GM19438 (cell line): ENCODE data around the gene ITPA.

Source experiments
- ATAC-seq: cut with Tn5 transposase; IDR thresholded peaks from one replicate; pipeline ENCODE4 v1.9.1; 2021; ENCODE audit warnings: low read depth; ENCODE audit not compliant: unreplicated experiment

ITPA gene

GRCh38 chr20:3226093-3226492 is 16.8 kb downstream of the ITPA start:
- ATAC-seq: no peak

- no peak for ATAC-seq
Measured at GRCh38 chr20:3226864-3227263, 17.6 kb downstream of the ITPA start.

- ATAC-seq: no peak
Measured at GRCh38 chr20:3227506-3227905, 18.2 kb downstream of the ITPA start.

DNA sequence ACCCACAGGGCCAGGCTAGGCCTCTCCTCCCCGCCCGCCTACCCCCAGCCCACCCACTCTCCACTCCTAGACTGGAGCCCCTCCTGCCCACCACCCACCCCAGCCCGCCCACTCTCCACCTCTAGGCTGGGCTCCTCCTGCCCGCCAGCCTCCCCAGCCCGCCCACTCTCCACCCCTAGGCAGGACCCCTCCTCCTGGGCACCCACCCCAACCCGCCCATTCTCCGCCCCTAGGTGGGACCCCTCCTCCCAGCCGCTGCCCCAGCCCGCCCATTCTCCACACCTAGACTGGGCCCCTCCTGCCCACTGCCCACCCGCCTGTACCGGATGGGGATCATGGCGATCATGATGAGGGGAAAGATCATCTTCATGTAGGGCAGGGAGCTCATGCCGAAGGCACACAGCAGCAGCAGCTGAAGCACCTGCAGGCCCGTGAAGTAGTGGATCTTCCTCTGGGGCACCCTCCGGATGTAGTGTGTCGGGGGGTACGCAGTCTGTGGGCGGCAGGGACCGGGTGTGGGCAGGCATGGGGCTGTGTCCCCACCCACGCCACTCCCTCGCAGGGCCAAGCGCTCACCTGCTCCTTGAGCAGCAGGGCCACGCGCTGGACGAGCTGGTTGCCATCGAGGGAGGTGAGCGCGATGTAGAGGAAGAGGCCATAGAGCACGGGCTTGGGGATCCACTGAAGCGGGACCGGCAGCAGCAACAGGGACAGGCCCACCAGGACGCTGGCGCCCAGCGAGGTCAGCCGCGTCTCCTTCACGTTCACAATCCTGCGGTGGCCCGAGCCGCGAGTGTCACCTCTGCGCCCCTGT is 18.8 kb downstream of the ITPA start:
- ATAC-seq: no peak

GRCh38 chr20:3228750-3229032 is 19.4 kb downstream of the ITPA start:
- no peak for ATAC-seq

DNA sequence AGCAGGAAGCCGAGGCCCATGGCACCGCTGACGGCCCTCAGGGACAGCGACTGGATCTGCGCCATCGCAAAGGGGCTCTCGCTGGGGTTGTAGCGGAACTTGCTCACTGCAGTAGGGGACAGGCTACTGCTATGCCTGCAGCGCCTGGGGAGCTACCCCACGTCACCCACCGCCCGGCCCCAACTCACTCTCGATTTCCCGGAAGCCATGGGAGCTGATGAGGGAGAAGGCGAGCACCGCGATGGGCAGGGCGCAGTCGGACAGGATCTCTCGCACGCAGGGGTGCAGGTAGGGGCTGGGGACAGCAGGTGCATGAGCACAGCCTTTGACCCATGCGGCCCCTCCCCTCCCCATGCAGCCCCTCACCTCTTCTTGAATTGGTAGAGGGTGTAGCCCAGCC is 19.9 kb downstream of the ITPA start:
- no peak for ATAC-seq

- ATAC-seq: no peak
Measured at GRCh38 chr20:3229798-3230197, 20.5 kb downstream of the ITPA start.

GRCh38 chr20:3231116-3231515 is 21.8 kb downstream of the ITPA start:
- no peak for ATAC-seq

DNA sequence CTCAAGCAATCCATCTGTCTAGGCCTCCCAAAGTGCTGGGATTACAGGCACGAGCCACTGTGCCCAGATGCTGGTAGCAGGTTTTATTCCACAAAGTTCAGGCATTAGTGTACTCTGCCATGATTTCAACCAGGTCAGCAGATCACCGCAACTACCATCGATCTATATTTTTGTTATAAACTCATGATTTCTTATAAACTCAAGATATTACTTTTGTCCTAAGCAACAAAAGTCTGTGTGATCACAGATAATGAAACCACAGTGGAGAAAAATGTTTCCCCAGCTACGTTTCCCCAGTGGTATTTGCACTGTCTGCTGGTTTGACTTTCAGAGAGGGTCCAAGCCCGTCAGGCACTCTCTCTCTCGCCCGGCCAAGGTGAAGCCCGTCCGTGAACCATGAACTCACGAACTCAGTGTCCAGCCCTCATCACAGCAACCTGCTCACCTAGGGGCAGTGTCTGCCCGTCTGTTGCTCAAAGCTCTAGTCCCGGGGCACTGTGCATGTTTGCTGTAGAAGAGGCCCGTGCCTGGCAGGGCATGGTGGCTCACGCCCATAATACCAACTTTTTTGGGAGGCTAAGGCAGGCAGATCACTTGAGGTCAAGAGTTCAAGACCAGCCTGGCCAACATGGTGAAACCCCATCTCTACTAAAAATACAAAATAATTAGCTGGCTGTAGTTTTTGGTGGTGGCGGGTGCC is 22.7 kb downstream of the ITPA start:
- ATAC-seq: no peak

DNA sequence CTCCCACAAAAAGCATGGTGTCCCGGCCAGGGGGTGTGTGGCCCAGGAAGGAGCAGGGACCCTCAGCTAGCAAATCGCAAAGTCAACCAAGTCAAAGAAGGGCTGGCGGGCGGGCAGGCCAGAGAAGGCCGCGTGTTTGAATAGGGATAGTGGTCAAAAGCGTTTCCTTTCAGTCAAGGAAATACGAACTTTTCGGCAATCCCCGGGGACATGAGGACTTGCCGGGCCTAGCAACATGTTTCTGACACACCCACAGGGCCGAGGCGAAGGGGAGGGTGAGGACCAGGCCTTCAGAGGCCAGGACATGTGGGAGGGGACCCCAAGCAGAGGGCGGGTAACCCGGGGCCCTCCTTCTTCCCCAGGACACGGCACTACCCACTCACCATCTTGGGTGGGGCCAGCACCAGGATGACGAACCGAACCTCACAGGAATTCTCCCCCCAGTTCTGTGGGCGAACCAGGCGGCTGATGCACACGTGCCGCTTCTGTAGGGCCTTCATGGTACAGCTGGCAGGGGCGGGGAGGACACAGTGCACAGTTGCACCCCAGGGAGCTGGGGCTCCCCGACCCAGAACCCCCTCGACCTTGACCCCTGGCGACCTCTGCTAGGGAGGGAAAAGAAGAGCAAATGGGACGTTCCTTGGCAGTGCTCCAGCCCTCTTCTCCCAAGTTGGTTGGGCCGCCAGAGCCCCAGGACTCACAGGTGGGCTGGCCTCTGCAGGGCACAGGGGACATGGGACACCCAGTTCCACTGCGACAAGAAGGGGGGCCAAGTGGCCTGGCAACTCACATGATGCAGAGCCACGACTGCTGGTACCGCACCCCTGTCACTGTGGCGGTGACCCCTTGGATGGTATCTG is 24.1 kb downstream of the ITPA start:
- no peak for ATAC-seq

DNA sequence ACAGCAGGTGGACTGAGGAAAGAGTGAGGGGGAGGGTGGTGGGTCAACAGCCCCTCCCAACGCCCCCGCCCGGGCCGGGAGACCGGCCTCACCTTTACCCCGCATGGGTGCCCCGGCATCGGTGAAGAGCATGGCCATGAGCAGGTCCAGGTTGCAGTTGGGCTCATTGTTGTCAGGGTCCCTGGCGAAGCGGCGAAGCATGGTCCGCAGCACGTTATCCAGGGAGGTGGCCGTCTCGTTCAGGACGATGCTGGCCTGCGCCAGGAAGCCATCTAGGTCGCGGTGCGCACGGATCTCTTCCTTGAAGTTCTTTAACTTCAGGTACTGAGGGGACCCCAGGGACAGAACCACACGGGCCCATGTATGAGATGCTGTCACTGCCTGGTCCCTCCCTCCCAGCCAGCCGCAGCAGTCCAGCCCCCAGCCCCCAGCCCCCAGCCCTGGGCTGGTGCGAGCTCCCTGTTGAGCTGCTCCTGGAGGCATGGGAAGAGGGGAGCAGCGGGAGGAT is 24.7 kb downstream of the ITPA start:
- ATAC-seq: no peak

- ATAC-seq: no peak
Measured at GRCh38 chr20:3235666-3236324, 26.5 kb downstream of the ITPA start.

GRCh38 chr20:3237011-3237957 is 28.0 kb downstream of the ITPA start:
- no peak for ATAC-seq

DNA sequence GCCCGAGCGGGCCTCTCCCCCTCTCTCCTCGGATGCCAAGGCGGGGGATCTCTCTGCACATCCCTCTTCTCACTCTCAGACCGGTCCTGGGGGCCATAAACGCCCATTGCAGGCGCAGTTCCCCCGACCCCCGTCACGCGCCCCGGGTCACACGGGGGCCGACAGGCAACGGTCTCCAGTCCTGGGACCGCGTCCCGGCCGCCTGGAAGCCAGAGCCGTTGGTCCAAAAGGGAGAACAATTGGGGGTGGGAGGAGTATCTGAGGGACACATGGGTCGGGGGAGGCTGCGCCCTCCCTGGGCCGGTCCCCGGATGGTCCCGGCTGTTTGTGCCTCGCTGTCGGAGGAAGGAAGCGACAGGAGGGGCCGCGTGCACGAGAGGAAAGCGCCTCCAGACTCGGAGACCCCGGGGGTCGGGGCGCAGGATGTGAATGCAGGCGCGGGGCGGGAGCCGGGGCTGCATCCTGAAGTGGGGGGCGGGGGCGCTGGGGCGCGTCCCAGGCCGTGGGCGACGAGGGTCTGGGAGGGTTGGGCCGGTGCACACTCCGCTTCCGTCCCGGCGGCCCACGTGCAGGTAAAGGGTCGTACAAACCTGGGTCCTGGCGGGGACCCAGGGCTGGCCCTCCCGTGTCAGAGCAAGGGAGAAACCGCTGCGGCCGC is 28.8 kb downstream of the ITPA start:
- ATAC-seq: no peak

GRCh38 chr20:3238616-3239025 is 29.3 kb downstream of the ITPA start:
- ATAC-seq: no peak

DNA sequence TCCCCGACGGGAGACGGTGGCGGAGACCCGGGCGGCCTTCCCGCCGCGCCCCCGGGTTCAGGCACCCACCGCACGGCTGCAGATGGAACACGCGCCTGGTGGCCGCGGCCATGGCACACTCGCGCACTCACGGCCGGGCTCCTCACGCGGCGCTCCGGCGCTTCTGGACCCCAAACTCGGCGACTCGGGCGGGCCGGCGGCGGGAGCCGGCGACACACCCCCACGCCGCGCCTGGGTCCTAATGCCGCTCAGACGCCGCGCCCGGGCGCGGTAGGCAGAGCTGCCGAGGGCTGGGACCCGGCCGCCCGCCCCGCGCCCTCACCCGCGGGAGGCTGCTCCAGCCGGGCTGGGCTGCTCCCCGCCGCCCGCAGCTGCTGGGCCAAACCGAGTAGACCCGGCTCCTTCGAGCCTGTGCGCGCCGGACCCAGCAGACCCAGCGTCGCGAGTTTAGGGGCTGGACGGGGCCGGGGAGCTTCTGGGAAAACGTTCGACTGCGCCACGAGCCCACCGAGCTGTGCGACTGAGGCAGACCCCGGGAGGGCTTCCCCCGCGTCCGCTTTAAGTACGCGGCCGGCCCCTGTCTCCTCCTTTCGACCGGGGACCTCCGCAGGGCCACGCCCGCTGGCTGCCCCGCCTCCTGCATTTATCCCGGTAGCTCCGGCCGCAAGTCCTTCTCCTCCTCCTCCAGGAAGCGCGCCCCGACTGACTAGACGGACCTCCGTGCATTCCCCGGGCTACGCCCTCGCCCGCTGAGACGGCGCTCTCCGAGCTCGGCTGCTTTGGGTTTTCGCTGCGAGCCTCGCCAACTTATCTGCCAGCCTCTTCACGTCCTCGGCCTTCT is 29.9 kb downstream of the ITPA start, which contains the start of gene SLC4A11:
TSS of gene SLC4A11 (minus strand) at position 165 of the 841 bp plus-strand sequence. CDS start at position 112, 53 bp downstream.
- peak; percentile 53 for ATAC-seq

DNA sequence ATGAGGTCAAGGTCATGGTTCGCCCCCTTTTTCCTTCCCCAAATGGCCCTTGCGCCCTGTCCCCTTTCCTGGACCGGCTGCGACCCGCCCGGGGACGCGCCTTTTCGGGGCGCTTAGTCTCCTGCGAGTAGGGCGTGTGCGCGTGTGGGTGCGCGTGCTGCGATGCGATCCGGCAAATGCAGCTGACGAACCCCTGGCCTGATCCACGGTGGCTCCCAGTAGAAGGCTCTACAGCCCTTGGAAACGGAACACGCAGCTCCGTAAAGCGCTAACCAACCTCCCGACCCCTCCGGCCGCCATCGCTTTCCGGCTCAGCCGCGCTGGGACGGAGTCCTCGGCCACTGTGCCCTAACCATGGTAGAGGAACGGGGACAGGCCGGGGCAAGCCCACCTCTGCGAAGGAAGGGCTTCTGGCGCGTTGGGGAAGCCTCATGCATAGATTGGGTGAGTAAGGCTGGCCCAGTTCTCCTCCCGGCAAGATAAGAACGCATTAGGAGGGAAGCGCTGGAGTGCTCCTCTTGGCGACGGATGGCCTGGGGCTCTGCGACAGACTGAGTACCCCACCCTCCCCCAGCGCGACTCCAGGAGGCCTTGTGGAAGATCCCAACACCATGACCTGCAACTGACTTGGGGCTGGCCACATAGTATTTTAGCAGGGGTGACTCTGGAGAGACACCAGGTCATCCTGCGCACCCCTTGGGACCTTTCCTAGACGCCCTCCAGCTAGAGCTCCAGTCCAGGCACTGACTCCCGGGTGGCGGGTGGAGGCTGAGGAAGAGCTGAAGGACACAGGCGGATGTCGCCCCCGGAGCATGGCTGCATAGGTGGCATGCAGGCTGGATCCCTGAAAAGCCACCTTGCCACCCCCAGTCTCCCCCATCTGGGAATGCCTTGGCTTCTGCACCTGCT is 30.8 kb downstream of the ITPA start:
- no peak for ATAC-seq
